Neuronal stem cell (in vitro differentiated cells): ENCODE measurements around the gene PITX2.
A peak's percentile ranks its signal among the peaks of the same experiment; 100 is the strongest.

Source experiments
- DNase-seq: peaks from one replicate; pipeline ENCODE4 v3.0.0-alpha.2; 2013; ENCODE audit warnings: low spot score
- H2AFZ ChIP-seq: one replicate; pipeline ENCODE4 v1.6.1; 2013; ENCODE audit warnings: mild to moderate bottlenecking, low read length, inconsistent platforms
- H2AK5ac ChIP-seq: 2 replicates; pipeline ENCODE4 v1.6.1; 2013; ENCODE audit warnings: low read depth, mild to moderate bottlenecking, inconsistent platforms, low read length, moderate library complexity, mixed read lengths
- H2BK120ac ChIP-seq: 2 replicates; pipeline ENCODE4 v1.6.1; 2013; ENCODE audit warnings: low read depth, mild to moderate bottlenecking, inconsistent platforms, low read length, moderate library complexity, mixed read lengths
- H2BK12ac ChIP-seq: one replicate; pipeline ENCODE4 v1.6.1; 2013; ENCODE audit warnings: low read length, inconsistent platforms
- H2BK15ac ChIP-seq: 2 replicates; pipeline ENCODE4 v1.6.1; 2013; ENCODE audit warnings: mild to moderate bottlenecking, low read length, inconsistent platforms, mixed read lengths
- H2BK5ac ChIP-seq: one replicate; pipeline ENCODE4 v1.6.1; 2013; ENCODE audit warnings: inconsistent platforms, mild to moderate bottlenecking, low read length, moderate library complexity
- H3K14ac ChIP-seq: one replicate; pipeline ENCODE4 v1.6.1; 2013; ENCODE audit warnings: low read length, inconsistent platforms
- H3K18ac ChIP-seq: 2 replicates; pipeline ENCODE4 v1.6.1; 2013; ENCODE audit warnings: low read length, inconsistent platforms
- H3K23ac ChIP-seq: 2 replicates; pipeline ENCODE4 v1.6.1; 2013; ENCODE audit warnings: low read depth, mild to moderate bottlenecking, mixed read lengths, low read length, inconsistent platforms; ENCODE audit not compliant: poor library complexity
- H3K27ac ChIP-seq: replicated peaks from 3 replicates; pipeline ENCODE4 v1.5.1; 2013; ENCODE audit warnings: low read length, inconsistent platforms
- H3K27me3 ChIP-seq, 3 experiments: 2 replicates each; pipeline ENCODE4 v1.6.1; 2013; ENCODE audit warnings: low read length in 3 of 3, mild to moderate bottlenecking in 2 of 3, inconsistent platforms in 1 of 3, low read depth in 1 of 3, mixed read lengths in 1 of 3, moderate library complexity in 1 of 3; ENCODE audit not compliant: control insufficient read depth in 3 of 3, insufficient read depth in 3 of 3
- H3K36me3 ChIP-seq, 2 donors: replicated peaks in 1 of 2; 2 replicates each; pipeline ENCODE4 v1.6.1; 2013; ENCODE audit warnings: low read length in 2 of 2; ENCODE audit not compliant: control insufficient read depth in 2 of 2, insufficient read depth in 2 of 2
- H3K4ac ChIP-seq: 2 replicates; pipeline ENCODE4 v1.6.1; 2013; ENCODE audit warnings: inconsistent platforms, mild to moderate bottlenecking, low read length, moderate library complexity
- H3K4me1 ChIP-seq, 2 donors: 1 replicate in 1 of 2; 2 replicates in 1 of 2; pipeline ENCODE4 v1.6.1; 2013; ENCODE audit warnings: low read length in 2 of 2, low read depth in 1 of 2; ENCODE audit not compliant: control insufficient read depth in 2 of 2, insufficient read depth in 1 of 2
- H3K4me2 ChIP-seq: one replicate; pipeline ENCODE4 v1.6.1; 2013; ENCODE audit warnings: mild to moderate bottlenecking, low read length, inconsistent platforms; ENCODE audit not compliant: insufficient read depth, poor library complexity, severe bottlenecking
- H3K4me3 ChIP-seq, 2 donors: 2 replicates each; pipeline ENCODE4 v1.5.1; 2013; ENCODE audit warnings: low read length in 2 of 2, mild to moderate bottlenecking in 2 of 2, inconsistent platforms in 1 of 2, moderate library complexity in 1 of 2
- H3K79me1 ChIP-seq: one replicate; pipeline ENCODE4 v1.6.1; 2013; ENCODE audit warnings: low read depth, mild to moderate bottlenecking, inconsistent platforms, low read length, moderate library complexity
- H3K9ac ChIP-seq: one replicate; pipeline ENCODE4 v1.6.1; 2013; ENCODE audit warnings: mild to moderate bottlenecking, low read depth, low read length, inconsistent platforms; ENCODE audit not compliant: poor library complexity
- H3K9me3 ChIP-seq, 2 donors: replicated peaks in 1 of 2; 2 replicates each; pipeline versions ENCODE3 to v1.6.1; 2013; ENCODE audit warnings: low read length in 2 of 2, mild to moderate bottlenecking in 2 of 2, inconsistent platforms in 1 of 2, low read depth in 1 of 2, mixed read lengths in 1 of 2, moderate library complexity in 1 of 2; ENCODE audit not compliant: control insufficient read depth in 2 of 2, insufficient read depth in 1 of 2
- H4K8ac ChIP-seq: one replicate; pipeline ENCODE4 v1.6.1; 2013; ENCODE audit warnings: low read depth, mild to moderate bottlenecking, inconsistent platforms, low read length, moderate library complexity
- H4K91ac ChIP-seq: one replicate; pipeline ENCODE4 v1.6.1; 2013; ENCODE audit warnings: low read length, low read depth, mild to moderate bottlenecking, inconsistent platforms; ENCODE audit not compliant: poor library complexity
- WGBS, 2 donors: extraction: QIAGEN DNeasy Blood & Tissue Kit; methylation state at CpG; one replicate each; pipeline ENCODE4 v1.1.7; 2013; ENCODE audit warnings: missing lambda C conversion rate in 2 of 2, mixed read lengths in 1 of 2; ENCODE audit not compliant: insufficient read length in 2 of 2, insufficient replicate concordance in 1 of 2; ENCODE audit errors: extremely low coverage in 2 of 2; 5-methylcytosine and 5-hydroxymethylcytosine counted together

PITX2 gene

GRCh38 chr4:110616238-110617074, 6.4 kb downstream of the PITX2 start:
- no peaks in the 10 kb centered on the region for H3K79me1 ChIP-seq
- DNase-seq = no peak
- WGBS, 2 donors = no CpG with 5 or more reads among the region's 17 CpGs
- H2BK15ac ChIP-seq = no peak overlapping the region
- peaks cover 0 to 22% of the 10 kb centered on the region in 2 donors for H3K4me1 ChIP-seq
- H3K14ac ChIP-seq = no peak overlapping the region
- H3K18ac ChIP-seq = no peak overlapping the region
- no peak overlapping the region for H2BK5ac ChIP-seq
- no peak overlapping the region for H4K91ac ChIP-seq
- no peak overlapping the region for H4K8ac ChIP-seq
- no peak overlapping the region for H3K4ac ChIP-seq
- H3K36me3 ChIP-seq = no peaks in the 10 kb centered on the region
- no peak overlapping the region for H2AK5ac ChIP-seq
- H3K4me2 ChIP-seq = peak overlapping the region; percentile 51
- H3K4me3 ChIP-seq = no peak overlapping the region
- no peak overlapping the region for H3K9ac ChIP-seq
- no peak overlapping the region for H3K23ac ChIP-seq
- no peak overlapping the region for H3K27ac ChIP-seq
- H3K27me3 ChIP-seq = peaks cover 51 to 99% (median 88%) of the 10 kb centered on the region in 3 experiments
- peaks cover 0 to 2% of the 10 kb centered on the region in 2 donors for H3K9me3 ChIP-seq
- no peak overlapping the region for H2BK12ac ChIP-seq
- no peak overlapping the region for H2AFZ ChIP-seq
- no peak overlapping the region for H2BK120ac ChIP-seq

- peak overlapping the region; percentile 51 for H3K4me2 ChIP-seq
- no peak overlapping the region for H3K4me3 ChIP-seq
- no peak overlapping the region for H4K8ac ChIP-seq
- H3K9ac ChIP-seq = no peak overlapping the region
- H3K18ac ChIP-seq = peak overlapping the region; percentile 27
- H3K4ac ChIP-seq = no peak overlapping the region
- no peak overlapping the region for H3K27ac ChIP-seq
- no peak overlapping the region for H2BK12ac ChIP-seq
- no peaks in the 10 kb centered on the region for H3K79me1 ChIP-seq
- H3K9me3 ChIP-seq = peaks cover 0 to 2% of the 10 kb centered on the region in 2 donors
- no peak overlapping the region for H3K23ac ChIP-seq
- DNase-seq = peak; percentile 58
- no peak overlapping the region for H2BK15ac ChIP-seq
- H2BK5ac ChIP-seq = no peak overlapping the region
- H2BK120ac ChIP-seq = no peak overlapping the region
- H2AK5ac ChIP-seq = no peak overlapping the region
- peaks cover 0 to 18% of the 10 kb centered on the region in 2 donors for H3K4me1 ChIP-seq
- H3K36me3 ChIP-seq = no peaks in the 10 kb centered on the region
- peak overlapping the region; percentile 18 for H2AFZ ChIP-seq
- H4K91ac ChIP-seq = no peak overlapping the region
- H3K14ac ChIP-seq = no peak overlapping the region
- H3K27me3 ChIP-seq = peaks cover 50 to 97% (median 88%) of the 10 kb centered on the region in 3 experiments
- no CpG with 5 or more reads among the region's 38 CpGs for WGBS, 2 donors
These were observed 7.3 kb downstream of the PITX2 start for GRCh38 chr4:110615353-110616237.

GRCh38 chr4:110614976-110615352, 7.9 kb downstream of the PITX2 start:
- no peak overlapping the region for H3K27ac ChIP-seq
- H3K14ac ChIP-seq = no peak overlapping the region
- H2BK15ac ChIP-seq = no peak overlapping the region
- H3K9me3 ChIP-seq = peaks cover 0 to 2% of the 10 kb centered on the region in 2 donors
- no CpG with 5 or more reads among the region's 19 CpGs for WGBS, 2 donors
- no peak overlapping the region for H3K23ac ChIP-seq
- H2BK5ac ChIP-seq = no peak overlapping the region
- H4K91ac ChIP-seq = no peak overlapping the region
- H3K9ac ChIP-seq = no peak overlapping the region
- no peak overlapping the region for H2BK12ac ChIP-seq
- DNase-seq = peak; percentile 27
- H2AFZ ChIP-seq = peak overlapping the region; percentile 18
- H2BK120ac ChIP-seq = no peak overlapping the region
- H4K8ac ChIP-seq = no peak overlapping the region
- H3K79me1 ChIP-seq = no peaks in the 10 kb centered on the region
- H2AK5ac ChIP-seq = no peak overlapping the region
- H3K4me2 ChIP-seq = no peak overlapping the region
- H3K4me1 ChIP-seq = peaks cover 0 to 17% of the 10 kb centered on the region in 2 donors
- H3K4me3 ChIP-seq = no peak overlapping the region
- H3K18ac ChIP-seq = peak overlapping the region; percentile 19
- H3K4ac ChIP-seq = no peak overlapping the region
- no peaks in the 10 kb centered on the region for H3K36me3 ChIP-seq
- H3K27me3 ChIP-seq = peaks cover 49 to 95% (median 87%) of the 10 kb centered on the region in 3 experiments
